ENCODE data around the gene ZNF593.

GRCh38 chr1:26182383-26182696, 12.6 kb downstream of the ZNF593 start:
- TF ChIP-seq SP1 (IDR thresholded peaks at IDR 0.05) = no peak
- no peak for TF ChIP-seq FOXK2 (IDR thresholded peaks at IDR 0.05)
- TF ChIP-seq TARDBP (IDR thresholded peaks at IDR 0.05) = no peak
- no peak for TF ChIP-seq FOXA1 (IDR thresholded peaks at IDR 0.05)
- TF ChIP-seq SUZ12 (IDR thresholded peaks at IDR 0.05) = no peak
- no peak for TF ChIP-seq PKNOX1 (IDR thresholded peaks at IDR 0.05)
- TF ChIP-seq FOXM1 (IDR thresholded peaks at IDR 0.05; ENCODE audit: borderline replicate concordance) = no peak
- no peak for TF ChIP-seq HDGF (IDR thresholded peaks at IDR 0.05; ENCODE audit: borderline replicate concordance)

All from HEK293T (cell line).